ENCODE measurements around the gene FAM98C. TPM values are rescaled to one million over a fixed set of nuclear protein-coding genes. Genes with fewer than 3 reads are reported as not detected.

The FAM98C gene
- total RNA-seq, 1 experiment from 2014 or later: 10.2 TPM

DNA sequence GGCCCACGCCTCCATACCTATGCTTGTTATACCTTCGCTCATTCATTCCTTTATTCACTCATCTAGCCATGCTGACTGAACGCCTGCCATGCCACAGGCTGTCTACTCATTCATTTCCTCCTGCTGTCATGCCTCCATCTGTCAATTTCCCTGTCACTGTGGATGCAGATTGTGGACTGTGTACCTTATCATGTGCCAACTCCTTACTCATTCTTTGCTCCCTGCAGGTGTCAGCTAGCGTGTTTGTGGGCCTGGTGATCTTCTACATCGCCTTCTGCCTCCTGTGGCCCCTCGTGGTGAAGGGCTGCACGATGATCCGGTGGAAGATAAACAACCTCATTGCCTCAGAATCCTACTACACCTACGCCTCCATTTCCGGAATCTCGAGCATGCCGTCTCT is 32.6 kb upstream of the FAM98C start:
- no peak overlapping the region for H3K4me3 Mint-ChIP-seq
- no peaks in the 10 kb centered on the region for H3K36me3 Mint-ChIP-seq
- peaks cover 33% of the 10 kb centered on the region for H3K27me3 Mint-ChIP-seq (ENCODE audit: low read depth)
- TF ChIP-seq FOXJ3 (CRISPR knock-in tag; IDR thresholded peaks at IDR 0.05; ENCODE audit: borderline replicate concordance) (no peak), FOXP1 (CRISPR knock-in tag; IDR thresholded peaks at IDR 0.05; ENCODE audit: borderline replicate concordance) (no peak), EMX1 (CRISPR knock-in tag; IDR thresholded peaks at IDR 0.05) (no peak), ZNF396 (CRISPR knock-in tag; IDR thresholded peaks at IDR 0.05; ENCODE audit: borderline replicate concordance) (no peak), RORB (CRISPR knock-in tag; IDR thresholded peaks at IDR 0.05) (no peak)
- TF ChIP-seq, protein P1, sequence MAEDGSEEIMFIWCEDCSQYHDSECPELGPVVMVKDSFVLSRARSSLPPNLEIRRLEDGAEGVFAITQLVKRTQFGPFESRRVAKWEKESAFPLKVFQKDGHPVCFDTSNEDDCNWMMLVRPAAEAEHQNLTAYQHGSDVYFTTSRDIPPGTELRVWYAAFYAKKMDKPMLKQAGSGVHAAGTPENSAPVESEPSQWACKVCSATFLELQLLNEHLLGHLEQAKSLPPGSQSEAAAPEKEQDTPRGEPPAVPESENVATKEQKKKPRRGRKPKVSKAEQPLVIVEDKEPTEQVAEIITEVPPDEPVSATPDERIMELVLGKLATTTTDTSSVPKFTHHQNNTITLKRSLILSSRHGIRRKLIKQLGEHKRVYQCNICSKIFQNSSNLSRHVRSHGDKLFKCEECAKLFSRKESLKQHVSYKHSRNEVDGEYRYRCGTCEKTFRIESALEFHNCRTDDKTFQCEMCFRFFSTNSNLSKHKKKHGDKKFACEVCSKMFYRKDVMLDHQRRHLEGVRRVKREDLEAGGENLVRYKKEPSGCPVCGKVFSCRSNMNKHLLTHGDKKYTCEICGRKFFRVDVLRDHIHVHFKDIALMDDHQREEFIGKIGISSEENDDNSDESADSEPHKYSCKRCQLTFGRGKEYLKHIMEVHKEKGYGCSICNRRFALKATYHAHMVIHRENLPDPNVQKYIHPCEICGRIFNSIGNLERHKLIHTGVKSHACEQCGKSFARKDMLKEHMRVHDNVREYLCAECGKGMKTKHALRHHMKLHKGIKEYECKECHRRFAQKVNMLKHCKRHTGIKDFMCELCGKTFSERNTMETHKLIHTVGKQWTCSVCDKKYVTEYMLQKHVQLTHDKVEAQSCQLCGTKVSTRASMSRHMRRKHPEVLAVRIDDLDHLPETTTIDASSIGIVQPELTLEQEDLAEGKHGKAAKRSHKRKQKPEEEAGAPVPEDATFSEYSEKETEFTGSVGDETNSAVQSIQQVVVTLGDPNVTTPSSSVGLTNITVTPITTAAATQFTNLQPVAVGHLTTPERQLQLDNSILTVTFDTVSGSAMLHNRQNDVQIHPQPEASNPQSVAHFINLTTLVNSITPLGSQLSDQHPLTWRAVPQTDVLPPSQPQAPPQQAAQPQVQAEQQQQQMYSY (CRISPR knock-in tag; IDR thresholded peaks at IDR 0.05): no peak
- TF ChIP-seq, protein P2, sequence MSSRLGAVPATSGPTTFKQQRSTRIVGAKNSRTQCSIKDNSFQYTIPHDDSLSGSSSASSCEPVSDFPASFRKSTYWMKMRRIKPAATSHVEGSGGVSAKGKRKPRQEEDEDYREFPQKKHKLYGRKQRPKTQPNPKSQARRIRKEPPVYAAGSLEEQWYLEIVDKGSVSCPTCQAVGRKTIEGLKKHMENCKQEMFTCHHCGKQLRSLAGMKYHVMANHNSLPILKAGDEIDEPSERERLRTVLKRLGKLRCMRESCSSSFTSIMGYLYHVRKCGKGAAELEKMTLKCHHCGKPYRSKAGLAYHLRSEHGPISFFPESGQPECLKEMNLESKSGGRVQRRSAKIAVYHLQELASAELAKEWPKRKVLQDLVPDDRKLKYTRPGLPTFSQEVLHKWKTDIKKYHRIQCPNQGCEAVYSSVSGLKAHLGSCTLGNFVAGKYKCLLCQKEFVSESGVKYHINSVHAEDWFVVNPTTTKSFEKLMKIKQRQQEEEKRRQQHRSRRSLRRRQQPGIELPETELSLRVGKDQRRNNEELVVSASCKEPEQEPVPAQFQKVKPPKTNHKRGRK (CRISPR knock-in tag; IDR thresholded peaks at IDR 0.05; ENCODE audit: borderline replicate concordance): no peak
- TF ChIP-seq, protein P3, sequence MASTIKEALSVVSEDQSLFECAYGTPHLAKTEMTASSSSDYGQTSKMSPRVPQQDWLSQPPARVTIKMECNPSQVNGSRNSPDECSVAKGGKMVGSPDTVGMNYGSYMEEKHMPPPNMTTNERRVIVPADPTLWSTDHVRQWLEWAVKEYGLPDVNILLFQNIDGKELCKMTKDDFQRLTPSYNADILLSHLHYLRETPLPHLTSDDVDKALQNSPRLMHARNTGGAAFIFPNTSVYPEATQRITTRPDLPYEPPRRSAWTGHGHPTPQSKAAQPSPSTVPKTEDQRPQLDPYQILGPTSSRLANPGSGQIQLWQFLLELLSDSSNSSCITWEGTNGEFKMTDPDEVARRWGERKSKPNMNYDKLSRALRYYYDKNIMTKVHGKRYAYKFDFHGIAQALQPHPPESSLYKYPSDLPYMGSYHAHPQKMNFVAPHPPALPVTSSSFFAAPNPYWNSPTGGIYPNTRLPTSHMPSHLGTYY (CRISPR knock-in tag; IDR thresholded peaks at IDR 0.05): no peak
- TF ChIP-seq, protein P4, sequence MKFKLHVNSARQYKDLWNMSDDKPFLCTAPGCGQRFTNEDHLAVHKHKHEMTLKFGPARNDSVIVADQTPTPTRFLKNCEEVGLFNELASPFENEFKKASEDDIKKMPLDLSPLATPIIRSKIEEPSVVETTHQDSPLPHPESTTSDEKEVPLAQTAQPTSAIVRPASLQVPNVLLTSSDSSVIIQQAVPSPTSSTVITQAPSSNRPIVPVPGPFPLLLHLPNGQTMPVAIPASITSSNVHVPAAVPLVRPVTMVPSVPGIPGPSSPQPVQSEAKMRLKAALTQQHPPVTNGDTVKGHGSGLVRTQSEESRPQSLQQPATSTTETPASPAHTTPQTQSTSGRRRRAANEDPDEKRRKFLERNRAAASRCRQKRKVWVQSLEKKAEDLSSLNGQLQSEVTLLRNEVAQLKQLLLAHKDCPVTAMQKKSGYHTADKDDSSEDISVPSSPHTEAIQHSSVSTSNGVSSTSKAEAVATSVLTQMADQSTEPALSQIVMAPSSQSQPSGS (CRISPR knock-in tag; IDR thresholded peaks at IDR 0.05; ENCODE audit: borderline replicate concordance, low read depth): no peak
- POLR2A ChIA-PET: interaction anchor here (0.6 kb wide), 1 partner anchor 16 kb away, joined by 6 read pairs; no protein-coding TSS in a partner anchor
- H3K9me3 Mint-ChIP-seq: no peaks in the 10 kb centered on the region
- no peak overlapping the region for H3K27ac Mint-ChIP-seq
- no peak for ATAC-seq
- no peak for DNase-seq (ENCODE audit: low spot score)
- CTCF ChIA-PET: interaction anchor here (0.5 to 1.1 kb wide), 2 partner anchors 33 to 108 kb away, joined by 4 read pairs; partner anchors contain the start of gene FAM98C
- H3K4me1 Mint-ChIP-seq: peaks cover 5% of the 10 kb centered on the region

DNA sequence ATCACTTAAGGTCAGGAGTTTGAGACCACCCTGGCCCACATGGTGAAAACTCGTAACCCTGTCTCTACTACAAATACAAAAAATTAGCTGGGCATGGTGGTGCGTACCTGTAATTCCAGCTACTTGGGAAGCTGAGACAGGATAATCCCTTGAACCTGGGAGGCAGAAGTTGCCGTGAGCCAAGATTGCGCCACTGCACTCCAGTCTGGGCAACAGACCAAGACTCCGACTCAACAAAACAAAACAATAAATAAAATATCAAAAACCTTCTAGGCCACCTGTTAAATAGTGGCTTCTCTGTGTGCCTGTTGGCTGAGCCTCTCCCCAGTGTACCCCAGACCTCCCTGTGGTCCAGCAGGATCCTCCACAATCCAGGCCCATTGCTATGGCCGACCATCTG is 31.8 kb upstream of the FAM98C start:
- H3K4me3 Mint-ChIP-seq: no peak overlapping the region
- H3K27ac Mint-ChIP-seq: no peak overlapping the region
- ATAC-seq (no peak), DNase-seq (ENCODE audit: low spot score) (no peak)
- peaks cover 31% of the 10 kb centered on the region for H3K27me3 Mint-ChIP-seq (ENCODE audit: low read depth)
- no peaks in the 10 kb centered on the region for H3K9me3 Mint-ChIP-seq
- peaks cover 12% of the 10 kb centered on the region for H3K4me1 Mint-ChIP-seq
- no peaks in the 10 kb centered on the region for H3K36me3 Mint-ChIP-seq
- TF ChIP-seq, protein P3 (CRISPR knock-in tag; IDR thresholded peaks at IDR 0.05): no peak
- TF ChIP-seq, protein P5, sequence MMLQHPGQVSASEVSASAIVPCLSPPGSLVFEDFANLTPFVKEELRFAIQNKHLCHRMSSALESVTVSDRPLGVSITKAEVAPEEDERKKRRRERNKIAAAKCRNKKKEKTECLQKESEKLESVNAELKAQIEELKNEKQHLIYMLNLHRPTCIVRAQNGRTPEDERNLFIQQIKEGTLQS (CRISPR knock-in tag; conservative IDR thresholded peaks at IDR 0.05): no peak
- no peak for TF ChIP-seq NR3C1 (CRISPR knock-in tag; conservative IDR thresholded peaks at IDR 0.05; ENCODE audit: low read depth)
- TF ChIP-seq FOXK1 (CRISPR knock-in tag; IDR thresholded peaks at IDR 0.05): no peak
- TF ChIP-seq, protein P6, sequence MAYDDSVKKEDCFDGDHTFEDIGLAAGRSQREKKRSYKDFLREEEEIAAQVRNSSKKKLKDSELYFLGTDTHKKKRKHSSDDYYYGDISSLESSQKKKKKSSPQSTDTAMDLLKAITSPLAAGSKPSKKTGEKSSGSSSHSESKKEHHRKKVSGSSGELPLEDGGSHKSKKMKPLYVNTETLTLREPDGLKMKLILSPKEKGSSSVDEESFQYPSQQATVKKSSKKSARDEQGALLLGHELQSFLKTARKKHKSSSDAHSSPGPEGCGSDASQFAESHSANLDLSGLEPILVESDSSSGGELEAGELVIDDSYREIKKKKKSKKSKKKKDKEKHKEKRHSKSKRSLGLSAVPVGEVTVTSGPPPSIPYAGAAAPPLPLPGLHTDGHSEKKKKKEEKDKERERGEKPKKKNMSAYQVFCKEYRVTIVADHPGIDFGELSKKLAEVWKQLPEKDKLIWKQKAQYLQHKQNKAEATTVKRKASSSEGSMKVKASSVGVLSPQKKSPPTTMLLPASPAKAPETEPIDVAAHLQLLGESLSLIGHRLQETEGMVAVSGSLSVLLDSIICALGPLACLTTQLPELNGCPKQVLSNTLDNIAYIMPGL (CRISPR knock-in tag; IDR thresholded peaks at IDR 0.05): no peak
- TF ChIP-seq FOXJ3 (CRISPR knock-in tag; IDR thresholded peaks at IDR 0.05; ENCODE audit: borderline replicate concordance): no peak
- POLR2A ChIA-PET: no interaction called here
- CTCF ChIA-PET: interaction anchor here (1.1 kb wide), 1 partner anchor 32 kb away, joined by 4 read pairs; the partner anchor contains the start of gene FAM98C

Data from WTC11 (cell line).